GDM1 (cell line): ENCODE data around the gene EXOSC2.
"Not testable (repeated sequence)": the region's sequence is repeated elsewhere in the genome, so short reads cannot be mapped to it uniquely, and the experiment has no call there.

ENCODE experiments used
- DNase-seq: peaks from one replicate; lab custom pipeline; 2025; lab: John Stamatoyannopoulos, UW

The EXOSC2 gene

DNA sequence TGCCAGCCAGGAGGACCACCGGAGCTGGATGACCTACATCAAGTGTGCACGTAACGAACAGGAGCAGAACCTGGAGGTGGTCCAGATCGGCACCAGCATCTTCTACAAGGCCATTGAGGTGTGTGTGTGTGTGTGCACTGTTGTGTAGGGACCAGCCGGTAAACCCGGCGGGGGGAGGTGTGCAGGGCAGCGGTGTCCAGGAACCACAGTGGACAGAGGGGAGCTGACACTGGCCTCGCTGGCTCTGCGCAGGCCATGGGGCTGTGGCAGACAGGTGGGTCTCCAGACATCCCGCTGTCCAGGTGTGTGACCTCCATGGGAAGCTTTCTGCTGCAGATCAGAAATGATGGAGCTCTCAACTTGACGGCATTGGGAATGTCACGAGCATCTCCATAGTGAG, 25.4 kb upstream of the EXOSC2 start:
- DNase-seq: no peak

- no peak for DNase-seq
Measured at GRCh38 chr9:130668659-130669058, 24.9 kb upstream of the EXOSC2 start.

GRCh38 chr9:130669965-130670364, 23.6 kb upstream of the EXOSC2 start:
- DNase-seq: no peak

- DNase-seq: no peak
Measured at GRCh38 chr9:130670644-130671043, 22.9 kb upstream of the EXOSC2 start.

DNA sequence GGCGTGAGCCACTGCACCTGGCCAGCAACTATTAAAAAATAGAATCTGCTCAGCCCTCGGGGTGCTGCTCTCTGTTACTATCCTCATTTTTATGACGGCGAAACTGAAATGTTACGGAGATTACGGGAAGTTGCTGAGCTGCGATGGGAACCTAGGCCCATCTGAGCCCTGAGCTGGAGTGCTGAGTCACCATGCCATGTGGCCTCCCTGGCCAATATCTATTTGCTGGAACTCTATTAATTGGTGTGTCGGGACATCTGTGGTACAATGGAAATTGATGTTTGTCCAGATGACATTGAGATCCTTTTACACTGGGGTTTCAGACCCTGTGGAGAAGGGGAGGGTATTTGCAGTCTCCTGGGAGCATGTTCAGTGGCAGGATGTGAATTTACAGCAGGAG, 21.1 kb upstream of the EXOSC2 start:
- no peak for DNase-seq

DNA sequence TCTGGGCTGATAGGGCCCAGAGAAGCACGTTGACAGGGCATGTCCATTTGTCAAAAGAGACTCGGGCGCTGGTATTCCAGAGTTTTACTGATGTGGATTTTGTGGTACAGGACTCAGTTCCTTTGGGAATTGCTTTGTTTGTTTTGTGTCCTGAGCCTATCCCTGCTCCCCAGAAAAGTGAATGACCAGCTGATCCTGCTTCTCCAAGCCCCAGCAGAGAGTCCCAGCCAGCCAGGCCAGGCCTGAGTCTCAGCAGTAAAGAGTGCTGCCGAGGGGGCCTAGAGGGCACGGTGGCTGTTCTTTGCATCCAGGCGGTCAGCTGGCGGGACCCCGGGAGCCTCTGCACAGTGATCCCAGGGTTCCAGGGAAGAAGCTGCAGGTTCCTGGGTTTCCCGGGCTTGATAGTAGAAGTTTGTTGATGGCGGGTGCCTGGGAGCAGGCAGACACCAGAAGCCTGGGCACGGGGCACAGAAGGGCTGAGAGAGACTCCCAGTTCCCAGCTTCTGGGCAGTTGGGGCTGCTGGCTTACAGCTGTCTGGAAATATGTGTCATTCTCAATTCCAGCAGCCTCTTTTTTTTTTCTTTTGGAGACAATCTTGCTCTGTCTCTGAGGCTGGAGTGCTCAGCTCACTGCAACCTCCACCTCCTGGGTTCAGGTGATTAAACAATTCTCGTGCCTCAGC, 20.5 kb upstream of the EXOSC2 start:
- DNase-seq: no peak

- no peak for DNase-seq
Measured at GRCh38 chr9:130675396-130675795, 18.2 kb upstream of the EXOSC2 start.

DNA sequence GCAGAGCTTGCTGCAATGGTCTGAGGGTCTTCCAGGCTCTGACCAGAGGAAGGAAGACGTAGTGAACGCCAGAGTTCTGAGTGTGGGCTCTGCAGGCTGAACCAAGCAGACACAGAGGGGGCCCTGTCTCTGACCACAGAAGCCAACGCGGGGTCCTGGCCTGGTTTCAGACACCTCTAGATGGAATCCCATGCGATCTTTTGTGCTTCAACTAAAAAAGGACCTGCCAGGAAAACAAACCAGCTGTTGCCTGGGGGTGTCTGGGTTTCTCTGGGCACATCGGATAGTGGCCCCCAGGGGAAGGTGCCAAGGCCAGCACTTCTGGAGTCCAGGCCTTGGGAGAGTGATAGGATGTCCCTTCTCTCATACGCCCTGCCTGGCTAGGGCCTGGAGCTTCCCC, 16.3 kb upstream of the EXOSC2 start:
- DNase-seq: no peak

- DNase-seq: peak; percentile 74
Measured at GRCh38 chr9:130680836-130681768, 12.5 kb upstream of the EXOSC2 start.

- DNase-seq: no peak
Measured at GRCh38 chr9:130681769-130682420, 11.7 kb upstream of the EXOSC2 start.

- peak; percentile 32 for DNase-seq
Measured at GRCh38 chr9:130682421-130683121, 11.0 kb upstream of the EXOSC2 start.

DNA sequence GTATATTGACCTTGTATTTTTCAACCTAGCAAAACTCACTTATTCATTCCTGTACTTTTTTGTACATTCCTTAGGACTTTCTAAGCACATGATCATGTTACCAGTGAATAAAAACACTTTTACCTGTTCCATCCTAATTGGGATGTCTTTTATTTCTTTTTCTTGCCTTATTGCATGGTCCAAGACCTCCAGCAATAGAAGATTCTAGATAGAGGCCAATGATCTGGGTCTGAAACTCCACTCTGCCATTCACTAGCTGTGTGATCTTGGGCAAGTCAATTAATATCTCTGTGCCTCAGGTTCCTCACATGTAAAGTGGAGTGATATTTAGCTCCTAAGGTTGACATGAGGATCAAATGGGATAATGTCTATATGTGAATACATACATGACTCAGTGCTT, 8.5 kb upstream of the EXOSC2 start:
- no peak for DNase-seq

- not testable (repeated sequence) for DNase-seq
Measured at GRCh38 chr9:130685945-130686344, 7.6 kb upstream of the EXOSC2 start.

- no peak for DNase-seq
Measured at GRCh38 chr9:130687615-130688014, 6.0 kb upstream of the EXOSC2 start.

GRCh38 chr9:130688072-130688471, 5.5 kb upstream of the EXOSC2 start:
- DNase-seq: no peak

DNA sequence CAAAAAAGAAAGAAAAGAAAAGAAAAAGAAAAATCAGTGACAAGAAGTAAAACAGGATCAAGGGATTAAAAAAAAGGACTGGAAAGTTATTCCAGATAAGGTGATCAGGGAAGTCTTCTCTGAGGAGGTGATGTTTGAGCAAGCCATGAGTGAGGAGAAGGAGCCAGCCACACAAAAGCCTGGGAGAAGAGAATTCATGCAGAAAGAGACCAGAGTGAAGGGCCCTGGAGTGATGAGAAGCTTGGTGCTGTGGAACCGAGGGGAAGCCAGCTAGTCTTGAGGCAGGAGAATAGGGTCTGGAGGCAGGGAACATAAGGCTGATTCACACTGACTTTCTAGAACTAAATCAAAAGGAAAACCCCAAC, 4.0 kb upstream of the EXOSC2 start:
- DNase-seq: no peak

- DNase-seq: peak; percentile 69
Measured at GRCh38 chr9:130689937-130690700, 3.5 kb upstream of the EXOSC2 start.

DNA sequence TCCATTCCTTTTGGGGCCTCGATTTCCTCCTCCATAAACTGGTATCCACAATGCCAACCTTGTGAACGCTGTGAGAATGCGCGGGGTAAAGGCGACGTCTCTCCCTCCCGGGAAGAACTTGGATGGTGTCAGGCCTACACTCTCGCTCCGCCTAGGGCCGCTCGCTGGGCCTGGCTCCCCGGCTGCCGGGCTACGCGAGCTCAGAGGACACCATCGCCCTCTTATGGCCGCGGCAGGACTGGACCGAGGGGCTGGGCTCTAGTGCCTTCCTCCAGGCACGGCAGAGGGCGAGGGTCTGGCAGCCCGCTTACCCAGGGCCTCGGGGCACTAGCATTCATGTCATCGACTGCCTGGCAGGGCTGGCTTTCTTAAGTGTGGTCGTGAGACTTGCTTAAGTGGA, 1.3 kb upstream of the EXOSC2 start:
- DNase-seq: no peak

DNA sequence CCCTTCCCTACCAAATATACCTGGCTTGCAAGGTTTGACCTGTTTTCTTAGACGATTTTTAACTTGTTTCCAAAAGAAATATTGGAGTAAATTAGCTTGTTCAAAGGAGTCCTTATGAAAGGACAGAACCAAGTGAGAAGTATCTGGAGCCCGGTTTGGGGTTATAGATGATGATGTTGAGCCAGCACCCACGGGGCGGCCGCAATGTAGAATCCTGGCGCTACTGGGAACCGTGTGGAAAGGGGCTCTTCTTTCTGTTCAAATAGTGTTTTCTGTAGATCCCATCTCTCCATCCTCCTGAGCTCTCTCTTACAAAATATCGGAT, 517 bp upstream of the EXOSC2 start:
- no peak for DNase-seq

- no peak for DNase-seq
Measured at GRCh38 chr9:130694205-130694604, 625 bp downstream of the EXOSC2 start.

DNA sequence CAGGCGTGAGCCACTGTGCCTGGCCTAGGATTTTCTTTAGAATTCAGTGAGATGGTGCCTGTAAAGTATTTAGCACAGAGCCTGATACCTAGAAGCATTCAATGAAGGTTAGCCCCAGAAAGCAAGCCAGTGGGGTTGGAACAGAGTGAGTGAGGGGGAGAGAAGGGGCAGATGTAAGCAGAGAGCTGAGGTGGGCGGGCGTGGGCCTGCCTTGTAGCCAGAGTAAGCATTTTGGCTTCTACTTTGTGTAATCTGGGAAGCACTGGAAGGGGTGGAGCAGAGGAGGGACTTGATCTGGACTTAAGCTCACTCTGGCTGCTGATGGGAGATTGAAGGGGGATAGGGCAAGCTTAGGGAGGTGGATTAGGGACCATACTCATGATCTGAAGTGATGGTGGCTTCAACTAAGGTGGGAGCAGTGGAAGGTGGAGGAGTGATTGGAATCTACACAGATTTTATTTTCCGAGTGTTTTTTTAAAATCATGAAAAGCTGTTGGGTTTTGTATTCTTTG, 2.6 kb downstream of the EXOSC2 start:
- no peak for DNase-seq
